GM18498 (cell line): ENCODE results near the gene SMIM10.
"Not testable (repeated sequence)": the region's sequence is repeated elsewhere in the genome, so short reads cannot be mapped to it uniquely, and the experiment has no call there.

Experiments used
- ATAC-seq: cut with Tn5 transposase; IDR thresholded peaks from one replicate; pipeline ENCODE4 v1.9.1; 2021; ENCODE audit warnings: mild to moderate bottlenecking, moderate library complexity; ENCODE audit not compliant: unreplicated experiment

Gene SMIM10

DNA sequence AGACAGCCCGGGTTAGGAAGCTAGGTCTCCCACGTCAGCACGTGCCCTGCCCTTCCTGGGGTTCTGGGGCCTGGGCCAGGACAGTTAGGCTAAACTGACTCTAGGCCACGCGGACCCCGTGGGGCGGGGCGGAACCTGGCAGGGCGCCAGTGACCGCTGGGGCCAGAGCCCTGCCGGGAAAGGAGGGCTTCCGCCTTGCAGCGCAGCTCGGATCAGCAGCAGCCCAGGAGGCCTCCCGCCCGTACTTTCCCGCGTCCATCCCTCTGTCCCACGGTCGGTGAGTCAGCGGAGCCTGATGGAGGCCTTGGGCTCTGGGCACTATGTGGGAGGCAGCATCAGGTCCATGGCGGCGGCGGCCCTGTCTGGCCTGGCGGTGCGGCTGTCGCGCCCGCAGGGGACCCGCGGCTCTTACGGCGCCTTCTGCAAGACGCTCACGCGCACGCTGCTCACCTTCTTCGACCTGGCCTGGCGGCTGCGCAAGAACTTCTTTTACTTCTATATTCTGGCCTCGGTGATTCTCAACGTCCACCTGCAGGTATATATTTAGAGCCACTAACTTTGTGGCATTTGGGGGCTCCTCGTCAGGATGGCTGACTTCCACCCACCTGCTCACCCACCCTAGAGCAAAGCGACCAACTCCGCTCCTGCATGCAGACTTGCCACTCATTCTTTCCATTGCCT is at the start of gene SMIM10:
Gene SMIM10 (plus strand): TSS at position 191 of the 681 bp plus-strand sequence. CDS start 105 bp downstream, at position 296.
- ATAC-seq, result peak; percentile 61

DNA sequence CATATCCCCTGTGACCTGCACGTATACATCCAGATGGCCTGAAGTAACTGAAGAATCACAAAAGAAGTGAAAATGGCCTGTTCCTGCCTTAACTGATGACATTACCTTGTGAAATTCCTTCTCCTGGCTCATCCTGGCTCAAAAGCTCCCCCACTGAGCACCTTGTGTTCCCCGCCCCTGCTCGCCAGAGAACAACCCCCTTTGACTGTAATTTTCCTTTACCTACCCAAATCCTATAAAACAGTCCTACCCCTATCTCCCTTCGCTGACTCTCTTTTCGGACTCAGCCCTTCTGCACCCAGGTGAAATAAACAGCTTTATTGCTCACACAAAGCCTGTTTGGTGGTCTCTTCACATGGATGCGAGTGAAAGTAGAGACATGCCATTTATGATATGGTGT is 44.4 kb upstream of the SMIM10 start:
- ATAC-seq, result not testable (repeated sequence)

DNA sequence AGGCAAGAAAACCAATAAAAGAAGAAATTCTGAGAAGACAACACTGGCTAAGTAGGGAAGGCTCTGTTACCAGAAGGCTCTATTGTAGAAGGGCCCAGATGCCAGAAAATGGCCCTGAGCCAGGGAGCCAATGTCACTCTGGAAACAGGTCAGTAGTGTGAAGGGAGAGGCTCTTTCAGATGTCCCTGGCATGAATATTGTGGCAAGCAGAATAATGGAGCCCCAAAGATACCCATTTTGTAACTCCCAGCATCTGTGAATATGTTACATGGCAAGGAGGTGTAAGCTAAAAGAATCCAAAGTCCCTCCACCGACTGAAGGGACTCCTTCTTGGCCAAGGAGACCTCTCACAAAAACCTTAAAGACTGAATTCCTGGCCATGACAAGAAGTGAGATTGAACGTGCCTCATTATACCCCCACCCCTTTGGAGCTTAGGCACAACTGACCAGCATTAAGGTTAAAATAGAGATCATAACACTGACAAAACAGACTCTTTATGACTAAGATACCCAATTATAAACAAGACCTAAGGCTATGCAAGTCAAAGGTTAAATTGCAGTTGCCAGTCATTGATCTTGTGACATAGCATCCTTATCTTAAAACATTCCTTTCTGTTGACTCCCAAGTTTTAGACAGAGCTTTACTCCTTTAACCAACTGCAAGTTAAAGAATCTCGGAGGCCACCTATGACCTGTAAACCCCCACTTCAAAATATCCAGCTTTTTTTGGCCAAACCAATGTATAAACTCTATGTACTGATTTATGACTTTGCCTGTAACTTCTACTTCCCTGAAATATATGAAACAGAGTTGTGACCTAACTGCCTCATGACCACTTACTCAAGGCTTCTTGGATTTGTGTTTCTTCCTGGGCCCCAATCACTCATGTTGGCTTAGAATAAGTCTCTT is 42.2 kb upstream of the SMIM10 start:
- ATAC-seq, result no peak

DNA sequence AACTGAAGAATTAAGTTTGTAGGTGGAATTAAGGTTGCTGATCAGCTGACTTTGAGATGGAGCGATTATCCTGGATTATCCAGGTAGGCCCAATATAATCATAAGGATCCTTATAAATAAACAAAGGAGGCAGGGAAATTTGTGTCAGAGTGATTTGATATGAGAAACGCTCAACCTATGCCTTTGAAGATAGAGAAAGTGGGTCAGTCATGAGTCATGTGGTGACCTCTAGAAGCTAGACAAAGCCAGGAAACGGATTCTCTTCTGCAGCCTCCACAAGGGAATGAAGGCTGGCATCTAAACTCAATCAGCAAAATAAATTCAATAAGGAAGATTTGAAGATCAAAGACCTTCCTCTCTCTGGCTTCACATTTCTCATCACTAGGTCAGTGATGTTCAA is 41.5 kb upstream of the SMIM10 start:
- no peak for ATAC-seq

DNA sequence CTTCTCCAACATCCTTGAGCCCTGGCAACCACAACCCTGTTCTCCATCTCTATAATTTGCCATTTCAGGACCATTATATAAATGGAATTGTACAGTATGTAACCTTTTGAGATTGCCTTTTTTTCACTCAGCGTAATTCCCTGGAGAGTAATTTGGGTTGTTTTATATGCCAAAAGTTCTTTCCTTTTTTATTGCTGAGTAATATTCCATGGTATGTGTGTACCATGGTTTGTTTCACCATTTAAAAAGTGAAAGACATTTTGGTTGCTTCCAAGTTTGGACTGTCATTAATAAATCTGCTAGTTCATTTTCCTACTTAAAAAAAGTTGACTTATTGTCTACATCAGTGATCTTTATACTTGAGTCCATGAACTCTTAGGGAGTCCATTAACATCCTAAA is 33.0 kb upstream of the SMIM10 start:
- no peak for ATAC-seq

DNA sequence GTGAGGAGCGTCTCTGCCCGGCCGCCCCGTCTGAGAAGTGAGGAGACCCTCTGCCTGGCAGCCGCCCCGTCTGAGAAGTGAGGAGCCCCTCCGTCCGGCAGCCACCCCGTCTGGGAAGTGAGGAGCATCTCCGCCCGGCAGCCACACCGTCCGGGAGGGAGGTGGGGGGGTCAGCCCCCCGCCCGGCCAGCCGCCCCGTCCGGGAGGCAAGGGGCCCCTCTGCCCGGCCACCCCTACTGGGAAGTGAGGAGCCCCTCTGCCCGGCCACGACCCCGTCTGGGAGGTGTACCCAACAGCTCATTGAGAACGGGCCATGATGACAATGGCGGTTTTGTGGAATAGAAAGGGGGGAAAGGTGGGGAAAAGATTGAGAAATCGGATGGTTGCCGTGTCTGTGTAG is 30.4 kb upstream of the SMIM10 start:
- ATAC-seq, result not testable (repeated sequence)

DNA sequence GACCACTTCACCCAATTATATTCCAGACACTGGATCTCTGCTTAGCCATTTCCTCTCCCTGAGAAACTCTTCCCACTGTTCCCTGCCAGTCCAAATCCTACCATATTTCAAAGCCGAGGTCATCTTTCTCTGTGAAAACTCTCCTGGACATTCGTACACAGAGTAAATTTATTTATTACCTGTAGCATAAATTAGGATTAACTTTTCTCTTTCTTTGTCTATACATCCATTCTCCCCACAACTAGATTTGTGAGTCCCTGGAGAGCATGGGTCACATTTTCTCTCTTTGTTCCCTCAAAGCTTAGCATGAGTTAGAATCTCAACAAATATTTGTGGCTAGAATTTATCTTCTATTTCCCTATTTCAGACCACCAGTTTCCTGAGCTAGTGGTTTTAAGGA is 27.8 kb upstream of the SMIM10 start:
- no peak for ATAC-seq

DNA sequence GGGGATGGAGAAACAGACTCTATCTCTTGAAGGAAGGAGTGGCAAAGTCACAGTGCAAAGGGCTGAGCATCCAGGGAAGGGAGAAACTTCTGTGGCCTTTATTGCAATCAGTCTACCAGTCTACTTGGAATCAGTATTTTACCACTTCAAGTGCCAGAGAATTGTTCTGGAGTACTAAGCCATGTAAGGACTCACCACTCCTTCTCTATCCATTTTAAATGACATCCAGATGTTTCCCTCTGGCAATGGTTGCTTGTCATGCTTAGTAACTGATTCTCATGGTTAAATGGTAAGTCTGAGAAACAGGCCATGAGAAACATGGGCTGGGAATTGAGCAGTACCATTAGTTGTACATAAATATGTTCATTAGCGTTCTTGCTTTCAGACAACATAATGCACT is 21.1 kb upstream of the SMIM10 start:
- no peak for ATAC-seq

DNA sequence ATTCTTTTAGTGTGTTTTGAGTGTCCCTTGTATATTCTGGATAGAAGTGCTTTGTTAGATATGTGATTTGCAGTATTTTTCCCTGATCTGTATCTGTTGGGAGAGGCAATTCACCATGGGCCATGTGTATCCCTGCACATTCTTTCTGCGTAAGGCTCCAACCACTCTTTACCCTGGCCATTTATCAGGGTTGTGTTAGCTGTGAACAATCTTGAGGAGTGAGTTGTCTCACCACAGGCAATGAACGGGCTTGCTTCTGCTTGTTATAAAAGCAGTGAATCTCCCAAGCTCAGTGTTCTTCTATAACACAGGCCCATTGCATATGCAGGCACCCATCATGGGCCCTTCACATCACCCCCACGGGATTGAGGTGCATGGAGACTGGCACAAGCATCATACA is 18.9 kb upstream of the SMIM10 start:
- ATAC-seq, result no peak

DNA sequence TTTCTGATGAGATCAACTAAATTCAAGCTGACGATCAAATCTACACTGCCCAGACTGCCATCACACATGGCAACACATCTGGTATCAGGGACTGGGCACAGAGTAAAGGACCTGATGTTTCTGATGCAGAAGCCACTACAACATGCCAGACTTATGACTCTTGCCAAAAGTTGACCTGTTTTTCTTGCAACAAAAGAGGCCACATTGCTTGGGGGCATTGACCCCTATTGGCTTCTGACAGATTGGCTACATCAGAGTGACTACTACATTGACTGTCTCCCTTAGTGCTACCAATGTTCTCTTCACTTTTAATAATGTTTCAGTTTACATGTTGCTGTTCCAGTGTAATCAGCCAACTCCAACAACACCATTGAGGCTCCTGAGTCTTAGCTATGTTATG is 15.3 kb upstream of the SMIM10 start:
- no peak for ATAC-seq

DNA sequence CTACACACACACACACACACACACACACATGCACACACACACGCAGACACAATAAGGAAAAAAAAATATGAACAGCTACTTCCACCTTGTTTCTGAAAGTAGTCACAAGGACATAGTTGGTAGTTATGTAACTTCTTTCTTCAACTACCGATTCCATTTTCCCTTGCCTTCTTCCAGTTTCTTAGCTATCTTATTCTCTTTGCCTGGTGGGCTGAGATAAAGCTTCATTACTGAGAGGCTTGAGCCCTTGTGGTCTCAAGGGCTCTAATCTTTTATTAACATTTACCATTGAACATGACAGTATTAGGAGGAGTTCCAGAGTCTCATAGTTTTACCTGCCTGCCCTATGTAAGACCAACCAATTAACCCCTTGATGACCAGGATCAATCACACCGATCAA is 8.9 kb upstream of the SMIM10 start:
- ATAC-seq, result no peak

DNA sequence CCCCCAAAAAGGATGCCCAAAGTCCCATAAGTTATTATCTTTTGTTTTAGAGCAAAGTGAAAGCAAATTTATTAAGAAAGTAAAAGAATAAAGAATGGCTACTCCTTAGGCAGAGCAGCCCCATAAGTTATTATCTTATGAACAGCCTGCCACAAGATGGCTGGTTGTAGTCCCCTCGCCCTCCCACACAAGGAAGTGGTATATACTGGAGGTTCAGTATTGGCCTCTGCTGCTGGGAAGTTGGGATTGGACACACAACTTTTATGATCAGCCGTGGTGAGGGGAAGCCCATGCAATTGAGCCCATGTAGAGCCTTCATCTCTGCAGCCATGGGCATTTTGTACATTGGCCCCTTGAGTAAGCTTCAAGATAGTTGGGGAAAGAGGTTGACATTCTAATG is 8.0 kb upstream of the SMIM10 start:
- no peak for ATAC-seq

DNA sequence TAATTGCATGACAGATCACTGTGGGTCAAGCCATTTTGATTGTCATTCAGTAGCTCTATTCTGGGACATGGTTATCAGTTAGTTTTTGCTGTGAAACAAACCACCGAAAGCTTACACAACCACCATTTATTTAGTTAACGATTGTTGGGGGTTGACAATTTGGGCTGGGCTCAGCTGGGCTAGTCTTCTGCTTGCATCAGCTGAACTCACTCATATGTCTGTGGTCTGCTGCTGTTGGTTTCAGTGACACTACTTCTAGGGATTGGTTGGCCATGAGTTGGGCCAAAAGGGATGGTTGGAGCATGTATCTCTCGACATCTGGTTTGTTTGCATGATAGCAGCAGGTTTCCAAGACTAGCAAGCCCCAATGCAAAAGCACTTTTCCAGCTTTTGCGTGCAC is 5.3 kb upstream of the SMIM10 start:
- no peak for ATAC-seq

DNA sequence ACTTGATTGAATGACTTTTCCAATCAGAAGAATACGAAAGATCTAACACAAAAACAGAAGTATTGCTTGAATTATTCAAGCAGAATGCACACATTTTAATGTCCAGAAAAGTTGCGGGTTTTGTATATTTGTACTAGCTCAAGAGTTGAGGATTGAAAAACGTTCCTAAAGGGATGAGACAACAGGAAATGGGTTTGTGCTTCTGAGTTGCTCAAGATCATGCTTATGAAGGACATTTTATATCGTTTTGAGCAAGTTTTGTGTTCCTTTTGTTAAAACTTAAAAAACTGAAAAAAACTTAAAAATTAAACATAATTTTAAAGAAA is 353 bp upstream of the SMIM10 start:
- no peak for ATAC-seq

DNA sequence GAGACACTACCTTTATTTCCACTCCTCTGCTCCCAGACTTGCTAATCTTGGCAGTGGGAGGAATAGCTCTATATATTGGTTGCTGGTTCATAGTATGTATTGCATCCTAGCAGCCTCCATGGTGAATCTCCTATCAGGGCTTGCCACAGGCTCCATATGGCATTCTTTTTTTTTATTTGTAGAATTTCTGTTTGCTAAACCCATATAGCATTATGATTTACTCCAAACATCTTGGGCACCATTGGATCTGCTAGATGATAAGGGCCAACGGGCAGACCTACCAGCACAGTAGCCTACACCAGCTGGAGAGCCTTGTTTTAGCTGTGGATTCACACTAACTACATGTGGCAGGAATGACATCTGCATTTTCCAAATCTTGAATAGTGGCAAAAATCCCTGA is 6.9 kb downstream of the SMIM10 start:
- ATAC-seq, result no peak

DNA sequence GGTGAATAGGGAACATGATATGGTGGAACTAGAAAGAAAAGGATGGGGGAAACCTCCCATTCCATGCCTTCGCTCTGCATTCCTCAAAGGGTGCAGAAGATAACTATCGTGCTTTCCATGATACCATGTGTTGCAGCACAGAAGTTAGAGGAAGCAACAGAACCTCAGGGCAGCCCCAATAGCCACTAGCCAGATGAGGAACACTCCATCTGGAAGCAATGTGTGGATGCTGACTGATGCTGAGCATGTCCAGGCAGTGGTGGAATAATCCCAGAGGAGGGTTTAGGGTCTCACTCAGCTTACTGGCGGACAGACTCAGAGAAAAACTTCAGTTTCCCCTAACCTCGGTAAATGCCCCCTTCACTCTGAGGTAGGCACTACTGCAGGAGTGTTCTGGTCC is 7.5 kb downstream of the SMIM10 start:
- ATAC-seq, result no peak

DNA sequence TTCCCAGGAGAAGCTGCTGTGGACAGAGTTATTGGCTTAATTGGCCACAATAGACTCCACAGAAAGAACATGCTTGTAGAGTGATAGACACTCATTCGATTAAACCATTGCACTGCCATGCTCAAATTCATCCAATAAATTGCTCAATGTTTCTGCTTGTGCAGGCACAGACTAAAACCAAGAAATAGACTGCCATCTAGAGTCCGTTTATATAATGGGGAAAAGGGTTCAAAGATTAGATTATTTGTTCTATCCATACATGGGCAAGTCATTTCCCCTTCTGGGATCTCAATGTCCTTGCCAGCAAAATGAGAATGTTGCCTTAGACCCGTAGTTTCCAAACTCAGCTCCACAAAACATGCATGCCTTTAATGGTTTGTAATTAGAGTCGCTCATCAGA is 8.7 kb downstream of the SMIM10 start:
- no peak for ATAC-seq

DNA sequence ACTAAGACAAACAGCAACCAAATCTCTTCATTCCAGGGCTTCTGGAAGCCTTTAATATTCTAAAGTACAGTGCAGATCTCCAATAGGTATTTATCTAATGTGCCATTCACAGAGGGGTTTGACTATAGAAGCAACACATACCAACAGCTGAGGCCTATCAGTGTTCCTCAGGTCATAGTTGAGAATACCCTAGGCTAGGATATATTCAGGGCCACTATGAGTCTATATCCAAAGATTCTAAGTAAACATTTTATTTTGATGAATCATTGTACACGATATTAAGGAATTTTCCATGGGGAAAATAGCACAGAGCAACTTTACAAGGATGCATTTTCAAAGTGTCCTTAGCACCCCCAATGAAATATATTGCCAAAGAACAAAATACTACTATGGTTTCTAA is 9.7 kb downstream of the SMIM10 start:
- no peak for ATAC-seq

DNA sequence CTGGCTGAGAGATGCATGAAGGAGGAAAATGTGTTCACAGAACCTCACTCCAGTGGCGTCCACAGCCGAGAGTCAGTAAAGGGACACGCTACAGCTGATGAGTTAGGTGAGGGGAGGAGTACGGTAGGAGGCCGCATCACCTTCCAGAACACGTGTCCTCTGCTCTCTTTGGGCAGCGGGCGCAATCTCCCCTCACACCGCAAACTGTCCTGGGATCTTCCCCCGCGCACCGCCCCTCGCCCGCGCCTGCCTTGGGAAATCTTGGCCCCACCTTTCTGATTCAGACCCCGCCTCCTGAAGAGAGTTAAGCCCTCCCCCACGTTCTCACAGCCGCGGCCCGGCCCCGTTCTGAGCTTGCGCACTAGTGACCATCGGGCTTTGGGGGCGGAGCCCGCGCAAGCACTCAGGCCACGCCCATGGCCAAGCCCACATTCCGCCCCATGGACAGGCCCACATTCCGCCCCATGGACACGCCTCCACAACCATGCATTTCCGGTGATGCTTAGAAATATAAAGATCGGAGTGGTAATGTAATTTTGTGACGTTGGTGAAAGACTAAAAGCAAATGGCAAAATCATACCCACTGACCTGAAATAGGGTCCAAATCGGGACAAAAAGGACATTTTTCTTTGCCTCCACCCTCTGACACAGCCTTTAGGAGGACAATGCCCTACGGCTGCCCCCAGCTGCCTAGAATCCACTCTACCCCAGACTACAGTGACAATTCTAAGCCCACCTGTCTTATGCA is 13.3 kb downstream of the SMIM10 start:
- peak; percentile 95 for ATAC-seq

DNA sequence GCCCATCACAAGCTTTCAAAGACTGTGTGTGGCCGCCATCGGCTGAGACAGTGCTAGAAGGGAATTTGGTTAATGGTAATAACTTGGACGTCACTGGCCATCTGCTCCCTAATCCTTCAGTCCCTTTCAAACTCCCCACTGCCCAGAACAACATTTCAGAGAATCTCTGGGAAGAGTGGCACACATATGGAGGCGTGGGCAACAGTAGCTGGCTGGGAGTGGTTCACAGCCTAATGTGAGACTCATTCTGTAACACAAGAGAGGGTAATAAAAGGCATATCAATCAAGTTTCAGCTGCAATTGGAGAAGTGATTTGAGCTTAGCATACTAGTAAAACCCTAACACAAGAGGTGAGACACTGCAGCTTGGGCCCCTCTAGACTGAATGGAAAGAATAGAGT is 15.4 kb downstream of the SMIM10 start:
- no peak for ATAC-seq

DNA sequence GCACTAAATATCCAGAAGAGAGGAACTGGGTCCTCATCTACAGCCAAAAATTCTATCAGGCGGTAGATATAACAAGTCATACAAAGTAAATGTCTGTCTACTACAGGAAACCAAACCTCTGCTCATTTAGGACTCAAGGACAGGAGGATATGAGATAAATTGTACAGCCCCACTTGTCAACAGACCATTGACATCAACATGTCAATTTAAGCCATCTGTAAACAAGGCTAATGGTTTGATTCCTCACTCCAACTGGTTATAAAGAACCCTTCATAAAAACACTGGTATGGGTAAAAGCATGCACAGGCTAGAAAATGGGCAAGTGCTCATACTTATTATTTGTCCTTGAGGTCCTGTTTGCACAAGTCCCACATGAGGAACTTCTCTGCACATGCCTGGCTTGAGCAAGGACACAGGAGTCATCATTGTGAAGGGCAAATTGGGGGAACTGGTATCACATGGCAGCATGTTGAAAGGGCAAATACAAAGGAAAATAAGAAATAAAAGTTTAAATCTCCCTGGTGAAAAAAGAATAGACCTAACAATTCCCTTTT is 18.3 kb downstream of the SMIM10 start:
- no peak for ATAC-seq
